NCI-H526 (cell line): Measurements from ENCODE around the gene MAML3.

Experiments
- DNase-seq, 2 experiments: peaks; one replicate each; lab custom pipeline; 2025; lab: John Stamatoyannopoulos, UW

MAML3 gene

DNA sequence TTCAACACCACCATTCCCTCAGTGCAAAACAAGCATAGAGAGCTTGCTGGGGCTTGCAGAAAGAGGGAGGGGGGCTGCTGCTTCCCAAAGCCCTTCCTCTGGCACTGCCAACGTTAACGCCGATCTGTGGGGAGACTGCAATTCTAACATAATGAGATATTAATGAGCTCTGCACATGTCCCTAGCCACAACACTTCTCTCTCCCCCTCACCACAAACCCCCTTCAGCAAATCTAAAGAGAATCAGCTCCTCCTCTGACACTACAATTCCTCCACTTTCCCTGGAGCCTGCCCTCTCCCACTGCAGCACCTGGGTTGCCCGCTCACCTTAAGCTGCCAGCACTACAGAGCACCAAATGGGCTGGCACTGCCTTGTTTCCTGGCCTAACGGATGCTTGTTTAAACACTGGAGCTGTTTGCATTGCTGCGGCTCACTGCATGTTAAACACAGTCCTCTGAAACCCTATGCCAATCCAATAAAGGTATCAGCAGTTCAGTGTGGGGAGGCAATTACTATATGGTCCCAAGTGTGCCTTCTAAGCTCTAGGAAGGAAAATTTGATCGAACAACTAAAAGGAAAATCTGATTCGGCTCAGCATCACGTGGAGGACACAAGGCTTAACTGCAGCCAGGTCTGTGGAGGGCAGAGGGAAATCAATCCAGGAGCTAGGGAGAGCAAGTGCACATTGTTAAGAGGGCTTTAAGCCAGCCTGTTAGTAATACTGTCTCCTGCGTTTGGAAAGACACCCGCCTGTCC lies 232.4 kb downstream of the MAML3 start:
- DNase-seq, result peak; percentile 92 to 95

DNA sequence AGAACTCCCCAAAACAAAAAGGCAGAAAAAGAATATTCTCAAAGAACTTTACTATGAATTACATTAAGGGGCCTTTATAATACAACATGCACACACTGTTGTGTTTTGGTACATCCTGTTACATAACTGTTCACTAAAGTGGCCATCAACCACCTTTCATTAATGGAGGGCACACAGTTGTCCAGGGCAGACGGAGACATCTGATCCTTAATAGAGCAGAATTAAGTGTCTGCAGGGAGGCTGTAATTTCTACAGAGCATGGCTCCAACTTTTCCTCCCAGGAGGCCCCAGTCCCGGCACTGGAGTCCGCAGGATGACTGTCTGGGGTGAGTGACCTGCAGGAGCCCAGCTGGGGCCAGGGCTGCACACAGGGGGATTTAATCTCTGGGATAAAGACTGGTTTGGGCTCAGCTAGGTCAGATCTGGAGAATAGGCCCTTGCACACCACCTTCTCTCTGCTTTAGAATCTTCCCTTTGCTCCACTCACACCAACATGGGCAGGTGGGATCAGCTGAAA lies 233.4 kb downstream of the MAML3 start:
- DNase-seq, result peak in 1 of 2 experiments; percentile 41

DNA sequence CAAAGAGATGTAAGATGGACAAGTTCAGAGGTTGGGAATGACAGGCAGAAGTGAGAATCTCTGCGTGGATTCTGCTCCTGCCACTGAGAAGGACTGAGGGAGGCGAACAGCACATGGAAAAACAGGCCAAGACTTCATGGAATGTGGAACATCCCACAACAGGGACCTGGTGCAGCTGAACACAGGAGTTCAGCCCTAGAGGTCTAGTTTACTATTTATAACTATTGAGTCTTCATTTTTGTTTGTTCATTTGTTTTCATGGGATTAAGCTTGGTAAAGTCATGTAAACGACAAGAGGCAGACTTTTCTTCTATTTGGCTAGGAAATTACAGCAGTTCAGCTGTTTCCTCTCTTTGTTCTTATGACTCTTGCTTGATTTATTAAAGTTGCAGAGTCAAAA lies 234.5 kb downstream of the MAML3 start:
- DNase-seq, result no peak

DNA sequence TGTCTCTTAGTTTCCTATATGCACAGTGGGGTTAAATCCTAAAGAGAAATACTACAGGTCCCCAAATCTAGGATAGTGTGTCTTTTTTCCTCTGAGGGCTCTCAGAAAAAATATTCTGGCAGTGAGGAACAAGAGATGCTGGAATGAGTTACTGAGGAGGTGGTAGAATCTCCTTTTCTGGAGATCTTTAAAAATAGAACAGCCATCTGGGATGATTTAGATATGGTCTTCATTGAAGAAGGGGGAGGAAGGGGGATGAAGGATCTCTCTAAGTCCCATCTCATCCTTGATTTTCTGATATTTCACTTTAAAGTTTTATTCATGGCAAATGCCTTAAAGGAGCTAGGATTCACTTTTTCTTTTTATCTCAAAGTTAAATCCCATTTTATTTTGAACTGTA lies 235.0 kb downstream of the MAML3 start:
- no peak for DNase-seq

DNA sequence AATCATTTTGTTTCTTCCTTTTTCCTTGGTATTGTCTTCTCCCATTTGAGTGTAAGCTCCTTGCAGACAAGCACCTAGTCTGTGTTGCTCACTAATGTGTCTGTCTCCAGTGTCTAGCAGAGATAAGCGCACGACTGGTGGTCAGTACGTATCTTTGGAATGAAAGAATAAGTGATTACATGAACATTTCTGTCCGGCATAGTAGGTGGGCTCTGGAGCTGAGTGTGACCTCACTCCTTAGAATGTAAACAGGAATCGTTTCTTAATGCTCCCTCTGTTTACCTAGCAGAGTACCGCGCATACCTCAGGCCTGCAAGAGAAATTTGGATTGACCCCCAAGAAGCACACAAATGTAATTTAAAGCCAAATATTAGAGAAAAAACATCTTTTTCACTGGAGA lies 235.4 kb downstream of the MAML3 start:
- no peak for DNase-seq

DNA sequence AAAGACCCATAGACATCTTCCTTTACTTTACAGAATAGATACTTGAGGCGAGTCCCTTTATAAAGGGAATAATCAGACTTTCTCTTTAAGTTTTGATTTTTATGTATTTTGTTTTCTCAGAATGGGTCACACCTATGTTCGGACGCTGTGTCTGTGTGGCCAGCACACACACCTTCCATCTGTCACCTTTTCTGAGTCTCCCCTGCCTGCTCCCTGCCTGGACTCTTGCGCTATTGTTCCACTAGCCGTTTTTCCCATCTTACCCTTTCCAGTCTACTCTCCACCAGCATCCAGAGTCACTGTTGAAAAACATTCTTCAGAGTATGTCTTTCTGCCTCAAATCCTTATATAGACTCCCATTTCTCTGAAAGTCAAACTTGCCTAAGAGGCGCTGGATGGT lies 236.1 kb downstream of the MAML3 start:
- DNase-seq, result no peak

DNA sequence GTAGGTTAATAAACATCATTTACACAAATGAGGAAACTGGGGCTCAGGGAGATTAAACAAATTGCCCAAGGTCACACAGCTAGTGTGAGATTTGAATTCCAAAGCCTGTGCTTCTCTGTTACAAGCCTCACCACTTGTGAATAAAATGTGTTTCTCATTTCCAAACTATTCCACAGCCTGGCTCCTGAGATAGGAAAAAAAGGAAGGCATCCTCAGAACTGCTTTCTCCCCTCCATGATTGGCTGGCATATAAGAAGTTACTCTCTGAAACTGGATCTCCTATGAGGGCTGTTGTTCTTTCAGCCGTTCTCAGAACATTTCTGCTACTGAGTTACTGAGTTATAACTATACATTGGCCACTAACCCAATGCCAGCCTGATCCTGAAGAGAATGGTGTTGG lies 237.9 kb downstream of the MAML3 start:
- no peak for DNase-seq

DNA sequence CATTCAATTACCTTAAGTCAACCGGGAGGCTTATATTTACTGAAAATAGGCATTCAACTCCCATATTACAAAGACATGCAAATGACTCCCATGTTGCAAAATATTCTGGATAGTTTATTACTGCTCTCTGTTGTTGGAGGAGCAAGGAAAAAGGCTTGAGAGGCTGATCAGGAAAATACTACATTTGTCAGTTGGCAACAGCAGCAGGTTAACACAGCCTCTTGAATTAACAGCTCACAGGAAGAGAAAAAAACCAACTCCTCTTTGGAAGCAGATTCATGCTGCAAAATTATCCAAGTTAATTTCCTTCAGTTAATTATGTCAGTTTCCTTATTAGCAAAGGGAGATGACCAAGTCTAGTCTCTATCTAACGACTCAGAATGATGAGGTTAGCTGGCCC lies 238.9 kb downstream of the MAML3 start:
- peak; percentile 71 for DNase-seq

DNA sequence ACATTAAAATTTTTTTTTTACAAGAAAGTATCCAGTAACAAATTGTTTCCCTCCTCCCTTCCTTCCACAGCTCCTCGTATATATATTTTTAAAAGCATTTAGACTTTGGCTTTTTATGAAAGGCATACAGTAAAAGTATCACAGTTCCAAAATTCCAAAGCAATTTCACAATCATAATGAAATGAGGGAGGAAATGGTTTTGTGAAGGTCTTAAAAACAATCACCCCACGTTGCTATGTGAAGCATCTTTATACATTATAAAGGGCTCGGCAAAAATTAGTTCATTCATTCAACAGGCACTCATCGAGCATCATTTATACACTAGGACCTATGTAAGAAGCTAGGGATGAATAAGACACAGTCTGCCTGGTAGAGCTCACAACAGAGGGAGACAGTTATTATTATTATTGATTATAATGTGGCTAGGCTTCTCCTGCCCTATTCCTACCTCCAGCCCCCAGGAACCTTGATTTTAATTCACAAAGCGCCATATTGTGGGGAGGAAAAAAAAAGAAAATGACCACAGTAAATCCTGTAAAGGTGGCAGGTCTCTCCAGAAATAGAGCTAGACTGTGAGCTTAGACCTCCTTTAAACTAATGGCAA lies 239.9 kb downstream of the MAML3 start:
- DNase-seq, result no peak

DNA sequence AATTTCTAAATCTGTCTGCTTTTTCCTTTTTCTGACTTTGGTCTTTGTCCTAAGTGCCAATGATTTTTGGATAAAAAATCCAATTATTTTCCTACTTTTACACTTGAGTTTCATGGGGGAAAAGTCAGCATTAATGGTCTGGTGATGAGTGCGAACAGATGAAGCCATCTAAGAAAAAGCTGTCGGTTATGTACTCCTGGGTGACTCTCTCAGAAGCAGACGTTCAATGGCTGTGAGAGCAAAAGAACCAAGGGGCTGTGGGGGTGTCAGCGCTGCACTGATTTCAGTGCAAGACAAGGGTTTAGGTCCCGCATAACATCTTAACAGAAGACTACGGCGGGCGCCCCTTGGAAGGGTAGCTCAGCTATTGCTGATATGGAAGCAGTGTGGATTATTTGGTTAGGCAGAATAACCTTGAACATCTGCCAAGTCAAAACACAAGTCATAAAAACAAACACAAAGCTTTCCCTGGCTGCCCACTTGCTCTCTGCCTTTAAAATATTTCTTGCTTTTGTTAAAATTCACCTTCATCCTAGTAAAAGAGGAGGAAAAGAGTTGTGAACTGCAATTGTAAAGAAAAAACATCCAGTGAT lies 240.5 kb downstream of the MAML3 start:
- DNase-seq, result peak in 1 of 2 experiments; percentile 37

DNA sequence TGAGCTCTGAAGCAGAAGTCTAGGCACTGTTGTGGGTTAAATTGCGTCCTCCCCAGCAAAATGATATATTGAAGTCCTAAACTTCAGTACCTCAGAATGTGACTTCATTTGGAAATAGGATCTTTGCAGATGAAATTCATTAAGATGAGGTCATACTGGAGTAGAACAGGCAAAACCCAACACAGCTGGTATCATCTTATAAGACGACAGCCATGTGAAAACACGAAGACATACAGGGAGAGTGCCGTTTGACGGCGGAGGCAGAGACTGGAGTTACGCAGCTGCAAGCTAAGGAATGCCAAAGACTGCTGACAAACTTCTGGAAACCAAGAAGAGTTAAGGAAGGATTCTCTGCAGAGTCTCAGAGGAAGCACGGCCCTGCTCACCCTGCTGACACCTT lies 241.5 kb downstream of the MAML3 start:
- DNase-seq, result no peak

DNA sequence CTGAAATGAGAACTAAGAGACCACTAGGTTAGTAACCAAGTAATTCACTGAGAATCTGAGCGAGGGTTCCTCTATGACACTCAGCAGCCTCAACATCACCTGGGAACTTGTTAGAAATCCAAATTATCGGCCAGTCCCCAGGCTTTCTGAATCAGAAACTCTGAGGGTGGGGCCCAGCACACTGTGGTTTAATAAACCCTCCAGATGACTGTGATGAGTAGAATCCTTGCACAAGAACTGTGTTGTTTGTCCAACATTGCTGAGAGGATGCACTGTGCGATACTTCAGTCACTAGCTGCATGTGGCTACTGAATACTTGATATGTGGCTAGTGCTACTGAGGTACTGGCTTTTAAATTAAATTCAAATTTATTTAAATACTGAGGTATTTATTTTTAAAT lies 243.9 kb downstream of the MAML3 start:
- DNase-seq, result peak; percentile 52 to 71

DNA sequence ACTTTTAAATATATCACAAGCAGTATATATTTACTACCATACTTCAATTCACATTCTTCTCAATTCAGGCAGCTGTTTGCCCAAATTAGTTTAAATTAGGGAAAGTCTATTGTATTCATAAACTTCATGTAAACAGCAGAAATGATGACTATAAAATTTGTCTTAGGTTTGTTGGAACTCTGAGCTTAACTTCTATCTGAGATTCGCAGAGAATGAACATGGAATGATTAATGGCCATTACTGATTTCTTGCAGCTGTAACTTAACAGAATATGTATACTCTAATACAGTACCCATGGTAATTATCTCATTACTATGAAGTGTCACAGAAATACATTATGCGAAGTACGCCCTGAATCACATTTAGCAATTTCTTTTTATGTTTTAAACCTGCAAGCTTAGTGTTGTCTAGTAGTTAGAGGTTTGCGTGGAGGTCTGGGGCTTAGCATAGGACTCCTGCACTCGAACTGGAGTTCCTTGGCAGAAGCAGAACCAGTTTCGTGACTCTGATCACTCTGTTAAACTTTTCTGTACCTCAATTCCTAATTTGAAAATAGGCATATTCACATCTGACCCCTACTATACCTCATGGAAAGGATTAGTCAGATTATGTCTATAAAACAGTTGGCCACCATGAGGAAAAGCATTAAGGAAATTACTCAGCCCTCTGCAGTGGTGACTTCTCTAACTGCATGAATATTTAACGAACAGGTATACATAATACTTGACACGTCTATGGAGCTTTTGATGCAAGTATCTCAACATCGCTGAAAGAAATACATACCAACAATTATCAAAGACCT lies 245.1 kb downstream of the MAML3 start:
- DNase-seq, result no peak

DNA sequence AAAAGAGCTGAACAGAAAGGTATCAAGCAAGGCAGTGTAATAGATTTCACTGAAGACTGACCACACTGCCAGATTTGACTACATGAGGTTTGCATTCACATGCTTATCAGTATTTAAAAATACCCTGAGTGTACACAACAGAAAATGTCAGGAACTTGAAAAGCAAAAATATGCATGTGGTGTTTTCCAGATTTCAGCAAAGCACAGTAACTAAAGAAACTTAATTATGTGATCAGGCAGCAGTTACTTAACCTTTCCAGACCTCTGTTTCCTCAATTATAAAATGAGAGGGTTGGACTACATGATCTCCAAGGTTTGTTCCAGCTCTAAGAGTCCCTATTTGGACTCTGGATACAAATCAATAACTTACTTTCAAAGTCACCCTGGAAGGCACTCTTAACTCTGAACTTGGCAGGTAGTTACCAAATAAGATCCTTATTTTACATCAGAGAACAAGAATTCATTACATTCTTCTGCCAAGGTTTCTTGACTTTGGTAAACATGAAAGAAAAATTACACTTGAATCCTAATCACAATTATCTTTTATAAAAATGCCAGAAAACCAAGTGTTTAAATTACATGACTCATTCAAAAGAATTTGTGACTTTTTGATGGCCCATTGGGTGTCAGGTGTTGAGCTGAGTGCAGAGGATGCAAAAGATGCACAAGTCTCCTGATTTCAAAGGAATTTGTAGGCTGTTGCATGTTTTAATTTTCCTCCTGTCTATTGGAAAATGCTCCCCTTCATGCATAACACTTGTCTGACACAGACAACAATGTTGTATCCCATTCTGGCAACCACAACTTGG lies 246.8 kb downstream of the MAML3 start:
- peak; percentile 78 to 83 for DNase-seq

DNA sequence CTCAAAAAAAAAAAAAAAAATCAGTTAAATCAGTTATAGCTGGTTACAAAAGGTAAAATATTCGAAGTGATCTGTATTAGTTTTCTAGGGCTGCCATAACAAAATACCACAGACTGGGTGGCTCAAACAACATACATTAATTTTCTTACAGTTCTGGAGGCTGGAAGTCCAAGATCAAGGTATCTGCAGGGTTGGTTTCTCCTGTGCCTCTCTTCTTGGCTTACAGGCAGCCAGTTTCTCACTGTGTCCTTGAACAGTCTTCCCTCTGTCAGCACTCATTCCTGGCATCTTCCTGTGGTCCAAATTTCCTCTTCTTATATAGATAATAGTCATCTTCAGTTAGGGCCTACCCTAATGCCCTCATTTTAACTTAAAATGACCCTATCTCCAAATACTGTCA lies 248.5 kb downstream of the MAML3 start:
- DNase-seq, result no peak

DNA sequence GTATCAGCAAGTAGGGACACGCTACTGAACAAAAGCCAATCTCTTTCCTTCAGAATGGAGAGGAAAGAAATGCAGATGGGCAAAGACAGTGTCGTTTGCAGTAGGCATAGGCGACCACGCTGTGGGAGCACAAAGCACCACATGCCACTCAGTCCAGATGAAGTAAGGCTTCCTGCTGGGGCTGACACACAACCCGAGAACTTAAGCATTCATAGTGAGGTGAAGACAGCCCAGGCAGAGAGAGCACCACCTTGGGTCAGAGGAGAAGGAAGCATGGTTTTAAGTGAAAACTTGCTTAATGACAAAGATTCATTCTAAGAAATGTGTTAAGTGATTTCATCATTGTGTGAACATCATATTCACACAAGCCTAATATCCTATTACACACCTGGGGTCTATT lies 249.6 kb downstream of the MAML3 start:
- DNase-seq, result no peak

DNA sequence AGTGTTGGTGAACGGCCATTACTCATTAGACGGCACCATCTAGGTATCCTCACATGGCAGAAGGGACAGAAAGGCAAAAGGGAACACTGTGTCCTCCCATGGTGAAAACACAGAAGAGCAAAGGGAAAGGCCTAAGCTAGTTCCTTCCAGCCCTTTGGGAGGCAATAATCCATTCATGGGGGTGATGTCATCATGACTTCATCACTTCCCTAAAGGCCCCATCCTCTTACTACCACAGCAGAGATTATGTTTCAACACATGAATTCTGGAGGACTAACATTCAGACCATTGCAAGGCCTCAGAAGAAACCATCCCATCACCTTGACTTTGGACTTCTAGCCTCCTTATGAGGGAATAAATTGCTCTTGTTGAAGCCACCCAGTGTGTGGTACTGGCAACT lies 250.1 kb downstream of the MAML3 start:
- DNase-seq, result no peak

DNA sequence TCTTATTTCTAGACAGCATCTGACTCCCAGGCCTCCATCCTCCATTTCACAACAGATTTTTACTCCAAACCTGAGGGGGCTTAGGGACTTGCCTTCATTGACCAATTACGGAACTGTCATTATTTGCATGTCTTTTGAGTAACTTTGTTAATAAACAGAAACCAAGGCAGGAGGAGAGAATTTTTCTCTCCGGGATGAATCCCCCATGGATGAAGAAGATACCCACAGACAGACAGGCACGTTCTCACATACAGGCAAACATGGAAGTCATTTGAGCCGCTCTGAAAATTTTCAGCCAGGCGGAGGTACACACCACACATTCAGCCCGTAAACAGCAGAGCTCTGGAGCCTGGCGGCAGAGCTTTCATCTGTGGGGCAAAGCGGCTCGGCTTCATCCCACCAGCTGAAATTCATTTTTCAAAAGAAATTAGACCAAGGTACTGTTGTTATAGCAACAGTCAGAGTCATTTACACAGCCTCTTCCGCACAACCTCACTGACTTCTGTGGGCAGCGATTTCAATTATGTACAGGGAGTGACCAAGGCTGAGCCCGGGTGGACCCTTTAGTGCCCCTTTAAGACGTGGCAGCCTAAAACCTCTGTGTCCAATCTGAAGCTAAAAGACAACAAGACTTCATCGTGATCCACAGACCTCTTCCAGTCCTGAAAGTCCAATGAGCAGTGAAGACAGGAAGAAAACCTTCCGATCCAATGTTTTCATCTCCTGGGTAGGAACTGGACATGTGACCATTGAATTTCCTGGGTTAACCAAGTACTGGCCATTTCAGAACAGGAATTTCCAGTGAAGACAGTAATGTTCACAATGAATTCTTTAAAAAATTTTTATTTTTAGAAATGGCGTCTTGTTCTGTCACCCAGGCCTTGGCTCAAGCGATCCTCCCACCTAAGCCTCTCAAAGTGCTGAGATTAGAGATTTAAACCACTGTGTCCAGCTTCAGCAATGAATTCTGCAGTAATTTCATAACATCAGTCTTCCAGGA lies 251.4 kb downstream of the MAML3 start:
- peak; percentile 50 to 64 for DNase-seq

DNA sequence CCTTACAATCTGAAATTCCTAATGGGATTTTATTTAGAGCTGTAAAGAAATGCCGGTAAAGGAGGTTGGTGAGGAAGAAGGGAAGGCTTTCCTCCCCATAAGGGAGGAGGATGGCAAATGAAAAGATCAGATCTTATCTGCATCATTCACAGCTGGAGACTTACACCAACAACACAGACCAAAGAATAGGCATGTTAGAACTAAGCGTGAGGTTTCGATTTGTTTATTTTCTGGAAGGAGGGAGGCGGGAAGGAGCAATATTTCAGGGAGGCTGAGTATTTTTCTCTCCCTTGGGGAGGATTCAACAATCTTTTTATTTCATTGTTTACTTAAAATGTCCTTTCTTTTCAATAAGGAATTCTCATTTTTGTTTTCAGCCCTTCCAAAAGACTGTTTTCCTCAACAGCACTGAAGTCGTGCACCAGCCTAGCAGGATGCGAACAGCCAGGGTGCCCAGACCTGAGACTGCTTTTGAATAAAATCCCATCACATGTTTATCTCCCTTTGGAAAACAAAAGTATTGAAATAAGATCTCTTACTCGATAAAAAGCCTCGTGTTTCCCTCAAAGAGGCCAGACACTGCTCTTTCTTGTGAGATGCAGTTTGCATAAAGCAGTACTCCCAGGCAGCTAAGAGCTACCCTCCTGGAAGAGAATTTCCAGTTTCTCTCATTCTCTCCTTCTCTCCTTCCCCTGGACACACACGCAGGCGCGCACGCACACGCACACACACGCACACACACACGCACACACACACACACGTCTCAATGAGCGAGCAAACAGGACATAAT lies 252.3 kb downstream of the MAML3 start:
- DNase-seq, result peak in 1 of 2 experiments; percentile 73
